Posterior vena cava (tissue), 2 donors: Measurements from ENCODE around the gene PRSS1. TPM values are rescaled to one million over a fixed set of nuclear protein-coding genes. Genes with fewer than 3 reads are reported as not detected.

ENCODE experiments used
- DNase-seq: peaks from one replicate; pipeline ENCODE4 v3.0.0-alpha.2; 2020; ENCODE audit warnings: low spot score
- intact Hi-C, 2 donors: fragments of 100-400 bp; cut with DNase I; formaldehyde crosslinking; loops; one replicate each; pipeline versions ENCODE4 v1.14.1 to v1.14.2; 2022 to 2023
- total RNA-seq, 2 donors: library from RNA; stranded (reverse); fragmentation: NEBNext Ultra II Directional; extraction: Animal tissue kit (Norgen Biotek cat#: 25700); gene quantifications; one replicate each; pipeline ENCODE4 v1.2.1, GENCODE V29; 2021
- donor health status: DM: yes; HTN: yes; CAD: no.
- donor health status: DM: yes; HTN: yes; CAD: no.

The PRSS1 gene
- total RNA-seq, 2 donors from 2014 or later = 7.8 TPM; not detected in 1

DNA sequence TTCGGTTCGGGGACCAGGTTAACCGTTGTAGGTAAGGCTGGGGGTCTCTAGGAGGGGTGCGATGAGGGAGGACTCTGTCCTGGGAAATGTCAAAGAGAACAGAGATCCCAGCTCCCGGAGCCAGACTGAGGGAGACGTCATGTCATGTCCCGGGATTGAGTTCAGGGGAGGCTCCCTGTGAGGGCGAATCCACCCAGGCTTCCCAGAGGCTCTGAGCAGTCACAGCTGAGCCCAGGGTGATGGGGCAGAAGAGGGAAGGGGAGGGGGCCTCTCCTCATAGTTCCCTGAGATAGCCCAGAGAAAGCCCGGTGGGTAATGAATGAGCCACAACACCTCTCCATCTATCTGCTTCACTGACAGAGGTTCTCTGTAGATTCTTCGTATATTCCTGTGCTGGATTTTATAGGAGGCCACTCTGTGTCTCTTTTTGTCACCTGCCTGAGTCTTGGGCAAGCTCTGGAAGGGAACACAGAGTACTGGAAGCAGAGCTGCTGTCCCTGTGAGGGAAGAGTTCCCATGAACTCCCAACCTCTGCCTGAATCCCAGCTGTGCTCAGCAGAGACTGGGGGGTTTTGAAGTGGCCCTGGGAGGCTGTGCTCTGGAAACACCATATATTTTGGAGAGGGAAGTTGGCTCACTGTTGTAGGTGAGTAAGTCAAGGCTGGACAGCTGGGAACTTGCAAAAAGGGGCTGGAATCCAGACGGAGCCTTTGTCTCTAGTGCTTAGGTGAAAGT lies 37.9 kb downstream of the PRSS1 start:
- intact Hi-C loops = loop anchor here in 1 of 2 donors (10.0 kb wide), 1 partner anchor 152 kb away; no protein-coding TSS in a partner anchor
- no peak for DNase-seq

DNA sequence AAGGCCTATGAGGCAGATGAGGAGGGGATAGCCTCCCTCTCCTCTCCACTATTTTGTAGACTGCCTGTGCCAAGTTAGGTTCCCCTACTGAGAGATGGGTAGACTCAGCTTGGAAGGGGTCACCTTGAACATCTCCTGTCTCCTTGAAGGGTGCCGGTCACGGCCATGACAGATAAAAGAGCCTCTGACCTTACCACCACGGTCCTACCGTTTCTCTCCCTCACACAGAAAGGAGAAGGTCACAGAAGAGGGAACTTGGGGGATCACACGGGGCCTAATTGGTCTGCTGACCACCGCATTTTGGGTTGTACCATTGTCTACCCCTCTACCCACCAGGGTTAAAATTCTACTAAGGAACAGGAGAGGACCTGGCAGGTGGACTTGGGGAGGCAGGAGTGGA lies 38.5 kb downstream of the PRSS1 start:
- DNase-seq = no peak
- intact Hi-C loops = loop anchor here in 1 of 2 donors (10.0 kb wide), 1 partner anchor 153 kb away; no protein-coding TSS in a partner anchor

GRCh38 chr7:142788303-142789289 lies 39.3 kb downstream of the PRSS1 start:
- DNase-seq = no peak
- intact Hi-C loops = loop anchor here in 1 of 2 donors (10.0 kb wide), 1 partner anchor 154 kb away; no protein-coding TSS in a partner anchor

DNA sequence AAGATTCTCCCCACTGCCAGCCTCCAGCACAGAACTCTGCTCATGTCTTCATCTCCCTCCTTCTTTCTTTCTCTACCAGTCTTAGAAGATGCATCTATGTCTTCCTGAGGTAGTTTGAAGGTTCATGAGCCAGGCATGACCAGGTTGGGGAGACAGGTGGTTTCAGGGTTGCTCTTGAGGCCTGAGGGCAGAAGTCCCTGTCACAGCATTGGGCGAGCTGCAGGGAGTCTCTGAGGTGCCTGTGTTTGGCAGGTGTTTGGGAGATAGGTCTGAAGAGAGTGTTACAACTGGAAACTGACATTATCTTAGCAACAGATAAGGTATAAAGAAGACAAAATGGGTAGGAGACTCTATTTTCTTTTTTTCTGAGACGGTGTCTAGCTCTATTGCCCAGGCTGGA lies 40.2 kb downstream of the PRSS1 start:
- no peak for DNase-seq
- intact Hi-C loops = loop anchor here in 1 of 2 donors (10.0 kb wide), 1 partner anchor 155 kb away; no protein-coding TSS in a partner anchor

- intact Hi-C loops = no loop called here
These were observed 40.8 kb downstream of the PRSS1 start for GRCh38 chr7:142790056-142790455.

GRCh38 chr7:142790555-142790954 lies 41.3 kb downstream of the PRSS1 start:
- no peak for DNase-seq
- intact Hi-C loops = no loop called here

More at GRCh38 chr7:142790056-142790455, 40.8 kb downstream of the PRSS1 start:
- DNase-seq = no peak

DNA sequence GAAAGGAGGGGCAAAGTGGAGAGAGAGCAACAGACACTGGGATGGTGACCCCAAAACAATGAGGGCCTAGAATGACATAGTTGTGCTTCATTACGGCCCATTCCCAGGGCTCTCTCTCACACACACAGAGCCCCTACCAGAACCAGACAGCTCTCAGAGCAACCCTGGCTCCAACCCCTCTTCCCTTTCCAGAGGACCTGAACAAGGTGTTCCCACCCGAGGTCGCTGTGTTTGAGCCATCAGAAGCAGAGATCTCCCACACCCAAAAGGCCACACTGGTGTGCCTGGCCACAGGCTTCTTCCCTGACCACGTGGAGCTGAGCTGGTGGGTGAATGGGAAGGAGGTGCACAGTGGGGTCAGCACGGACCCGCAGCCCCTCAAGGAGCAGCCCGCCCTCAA lies 42.2 kb downstream of the PRSS1 start:
- no peak for DNase-seq
- intact Hi-C loops = no loop called here

- no peak for DNase-seq
- intact Hi-C loops = no loop called here
These were observed 42.9 kb downstream of the PRSS1 start for GRCh38 chr7:142792129-142792528.

- intact Hi-C loops = no loop called here
These were observed 43.3 kb downstream of the PRSS1 start for GRCh38 chr7:142792593-142792992.

GRCh38 chr7:142793156-142793555 lies 43.9 kb downstream of the PRSS1 start:
- DNase-seq = no peak
- intact Hi-C loops = no loop called here

More at GRCh38 chr7:142792593-142792992, 43.3 kb downstream of the PRSS1 start:
- no peak for DNase-seq

GRCh38 chr7:142795339-142795863 lies 46.1 kb downstream of the PRSS1 start:
- DNase-seq = no peak
- intact Hi-C loops = no loop called here

DNA sequence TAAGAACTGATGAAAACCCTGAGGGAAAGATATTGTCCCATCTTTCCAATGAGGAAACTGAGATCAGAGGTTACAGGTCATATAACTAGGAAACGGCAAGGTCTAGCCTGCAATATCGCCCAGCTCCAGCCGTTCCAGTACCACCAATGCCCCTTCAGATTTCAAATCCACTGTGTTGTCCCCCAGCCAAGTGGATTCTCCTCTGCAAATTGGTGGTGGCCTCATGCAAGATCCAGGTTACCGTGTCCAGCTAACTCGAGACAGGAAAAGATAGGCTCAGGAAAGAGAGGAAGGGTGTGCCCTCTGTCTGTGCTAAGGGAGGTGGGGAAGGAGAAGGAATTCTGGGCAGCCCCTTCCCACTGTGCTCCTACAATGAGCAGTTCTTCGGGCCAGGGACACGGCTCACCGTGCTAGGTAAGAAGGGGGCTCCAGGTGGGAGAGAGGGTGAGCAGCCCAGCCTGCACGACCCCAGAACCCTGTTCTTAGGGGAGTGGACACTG lies 46.8 kb downstream of the PRSS1 start:
- no peak for DNase-seq
- intact Hi-C loops = no loop called here

GRCh38 chr7:142796501-142797390 lies 47.5 kb downstream of the PRSS1 start:
- DNase-seq = no peak
- intact Hi-C loops = no loop called here

DNA sequence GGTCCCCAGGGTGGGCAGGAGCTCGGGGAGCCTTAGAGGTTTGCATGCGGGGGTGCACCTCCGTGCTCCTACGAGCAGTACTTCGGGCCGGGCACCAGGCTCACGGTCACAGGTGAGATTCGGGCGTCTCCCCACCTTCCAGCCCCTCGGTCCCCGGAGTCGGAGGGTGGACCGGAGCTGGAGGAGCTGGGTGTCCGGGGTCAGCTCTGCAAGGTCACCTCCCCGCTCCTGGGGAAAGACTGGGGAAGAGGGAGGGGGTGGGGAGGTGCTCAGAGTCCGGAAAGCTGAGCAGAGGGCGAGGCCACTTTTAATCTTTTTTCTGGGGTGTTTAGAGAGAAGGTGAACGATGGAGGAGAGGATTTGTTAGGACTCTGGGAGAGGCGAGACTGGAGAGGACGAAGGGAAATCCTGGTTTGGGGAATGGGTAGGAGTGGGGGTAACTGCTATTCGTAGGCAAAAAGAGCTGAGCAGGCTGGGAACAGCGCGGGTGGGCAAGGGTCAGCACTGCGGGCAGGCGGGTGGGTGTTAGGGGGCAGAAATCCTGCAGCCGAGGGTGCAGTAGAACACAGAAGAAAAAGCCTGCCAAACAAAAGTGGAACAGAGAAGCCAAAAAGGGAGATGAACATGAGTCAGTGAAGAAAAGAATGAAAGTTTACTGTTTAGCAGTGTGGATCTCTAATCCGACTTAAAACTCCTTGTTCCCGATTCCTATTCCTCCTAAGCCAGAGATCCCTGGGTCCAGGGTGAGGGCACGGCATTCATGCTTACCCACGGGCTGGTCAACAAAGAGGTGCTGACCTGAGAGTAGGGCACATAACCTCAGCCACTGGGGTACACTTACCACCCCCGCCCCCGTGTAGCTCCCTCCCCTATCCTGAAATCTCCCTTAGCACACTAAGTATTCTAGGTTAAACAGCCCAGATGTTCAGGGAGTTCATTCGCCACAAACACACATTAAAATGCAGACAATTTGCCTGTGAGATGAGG lies 48.4 kb downstream of the PRSS1 start:
- DNase-seq = no peak
- intact Hi-C loops = no loop called here

DNA sequence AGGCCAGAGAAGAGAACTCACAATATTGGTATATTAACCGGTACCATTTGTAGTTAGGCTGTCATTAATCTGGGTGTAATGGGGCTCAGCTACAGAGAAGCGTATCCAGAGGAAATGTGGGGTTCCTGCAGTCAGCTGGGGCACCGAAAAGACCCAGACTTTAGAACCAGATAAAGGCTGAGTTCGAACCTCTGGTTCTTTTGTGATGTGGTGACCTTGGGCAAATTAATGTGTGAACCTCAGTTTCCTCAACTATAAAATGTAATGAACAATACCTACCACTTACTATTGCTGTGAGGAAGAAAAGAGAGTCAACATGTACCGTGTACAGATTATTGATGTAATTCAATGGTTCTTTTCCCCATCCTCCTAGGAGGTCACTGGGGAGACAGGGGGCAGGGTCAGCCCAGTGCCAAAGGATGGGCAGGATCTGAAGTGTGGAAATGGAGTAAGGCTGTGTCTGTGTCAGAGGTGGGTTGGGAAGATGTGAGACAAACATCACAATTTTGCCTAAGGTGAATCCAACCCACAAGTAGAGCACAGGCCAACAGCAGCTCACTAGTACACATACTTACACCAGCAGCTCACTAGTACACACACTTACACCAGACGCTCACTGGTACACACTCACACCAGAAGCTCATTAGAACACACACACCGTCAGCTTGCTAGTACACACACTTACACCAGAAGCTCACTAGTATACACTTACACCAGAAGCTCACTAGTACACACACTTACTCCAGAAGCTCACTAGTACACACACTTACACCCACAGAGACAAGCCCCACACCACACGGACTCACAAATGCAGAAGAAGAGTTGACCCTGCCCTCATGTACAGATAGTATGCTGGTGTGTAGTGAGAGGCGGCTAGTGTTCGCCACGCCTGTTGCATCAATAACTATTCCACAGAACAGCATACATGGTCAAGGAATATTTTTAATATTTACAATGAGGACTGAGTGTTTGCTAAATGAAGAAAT lies 49.5 kb downstream of the PRSS1 start:
- intact Hi-C loops = no loop called here
- DNase-seq = no peak

GRCh38 chr7:142799437-142799835 lies 50.2 kb downstream of the PRSS1 start:
- DNase-seq = no peak
- intact Hi-C loops = no loop called here
